DMS 273 treated with DMSO at 0.1 percent for 48 hours (cell line): ENCODE data around the gene AFAP1L2.
"Not testable (repeated sequence)": the region's sequence is repeated elsewhere in the genome, so short reads cannot be mapped to it uniquely, and the experiment has no call there.

Experiments used
- DNase-seq: peaks from one replicate; lab custom pipeline; 2025; lab: John Stamatoyannopoulos, UW

AFAP1L2 gene

GRCh38 chr10:114335614-114336013, 68.7 kb downstream of the AFAP1L2 start:
- no peak for DNase-seq

- DNase-seq: no peak
These were observed 70.0 kb downstream of the AFAP1L2 start for GRCh38 chr10:114334301-114334700.

GRCh38 chr10:114333441-114333840, 70.9 kb downstream of the AFAP1L2 start:
- not testable (repeated sequence) for DNase-seq

GRCh38 chr10:114332301-114333192, 71.8 kb downstream of the AFAP1L2 start:
- no peak for DNase-seq

- DNase-seq: no peak
These were observed 74.5 kb downstream of the AFAP1L2 start for GRCh38 chr10:114329634-114330365.

GRCh38 chr10:114328874-114329273, 75.4 kb downstream of the AFAP1L2 start:
- DNase-seq: no peak

GRCh38 chr10:114328441-114328812, 75.9 kb downstream of the AFAP1L2 start:
- DNase-seq: no peak

GRCh38 chr10:114327537-114328440, 76.5 kb downstream of the AFAP1L2 start:
- DNase-seq: no peak

GRCh38 chr10:114326795-114327194, 77.5 kb downstream of the AFAP1L2 start:
- DNase-seq: no peak

- no peak for DNase-seq
These were observed 81.3 kb downstream of the AFAP1L2 start for GRCh38 chr10:114323023-114323422.

GRCh38 chr10:114322344-114322743, 82.0 kb downstream of the AFAP1L2 start:
- DNase-seq: no peak

- no peak for DNase-seq
These were observed 83.8 kb downstream of the AFAP1L2 start for GRCh38 chr10:114320249-114321116.

- DNase-seq: no peak
These were observed 84.7 kb downstream of the AFAP1L2 start for GRCh38 chr10:114319406-114320248.

GRCh38 chr10:114316744-114317143, 87.6 kb downstream of the AFAP1L2 start:
- DNase-seq: no peak

- DNase-seq: no peak
These were observed 88.5 kb downstream of the AFAP1L2 start for GRCh38 chr10:114315566-114316420.

- DNase-seq: no peak
These were observed 90.4 kb downstream of the AFAP1L2 start for GRCh38 chr10:114313866-114314265.

GRCh38 chr10:114313139-114313538, 91.2 kb downstream of the AFAP1L2 start:
- DNase-seq: no peak

- DNase-seq: no peak
These were observed 92.6 kb downstream of the AFAP1L2 start for GRCh38 chr10:114311496-114312209.

- no peak for DNase-seq
These were observed 93.3 kb downstream of the AFAP1L2 start for GRCh38 chr10:114311023-114311422.
